Keratinocyte (primary cell): ENCODE results near the gene ZDHHC3. TPM values are rescaled to one million over a fixed set of nuclear protein-coding genes. Genes with fewer than 3 reads are reported as not detected.

Experiments
- DNase-seq: peaks from one replicate; pipeline ENCODE4 v3.0.0-alpha.2; 2011; ENCODE audit warnings: low read depth, missing footprints, low spot score
- FAIRE-seq: peaks from 2 replicates; lab custom pipeline; 2011; peaks lifted over from hg19 to GRCh38; lab: Jason Lieb, UNC
- H2AFZ ChIP-seq: 2 replicates; pipeline ENCODE4 v1.6.0; 2012; ENCODE audit warnings: low read length, control low read depth, inconsistent platforms; ENCODE audit not compliant: control insufficient read depth
- H3K27ac ChIP-seq: 2 replicates; pipeline ENCODE4 v1.5.1; 2011; ENCODE audit warnings: low read length; ENCODE audit not compliant: control insufficient read depth, insufficient read depth
- H3K27me3 ChIP-seq: 3 replicates; pipeline ENCODE4 v1.6.0; 2011; ENCODE audit warnings: low read length; ENCODE audit not compliant: control insufficient read depth, insufficient read depth; ENCODE audit errors: extremely low read depth
- H3K36me3 ChIP-seq, 2 experiments: 2 replicates in 1 of 2; 3 replicates in 1 of 2; pipeline ENCODE4 v1.5.1; 2011; ENCODE audit warnings: low read length in 2 of 2, mild to moderate bottlenecking in 1 of 2; ENCODE audit not compliant: control insufficient read depth in 2 of 2, insufficient read depth in 2 of 2; ENCODE audit errors: extremely low read depth in 1 of 2
- H3K4me1 ChIP-seq: 3 replicates; pipeline ENCODE4 v1.5.1; 2011; ENCODE audit warnings: low read length; ENCODE audit not compliant: control insufficient read depth, insufficient read depth; ENCODE audit errors: extremely low read depth
- H3K4me2 ChIP-seq: 3 replicates; pipeline ENCODE4 v1.6.0; 2011; ENCODE audit warnings: low read depth, low read length; ENCODE audit not compliant: control insufficient read depth, insufficient read depth; ENCODE audit errors: extremely low read depth
- H3K4me3 ChIP-seq, 3 experiments: fragments of 200-600 bp in 1 of 3; sonication (generic) in 1 of 3; 2 replicates in 2 of 3; 3 replicates in 1 of 3; pipeline ENCODE4 v1.5.1; 2011 to 2016; ENCODE audit warnings: low read length in 3 of 3, mild to moderate bottlenecking in 3 of 3, control low read depth in 2 of 3, inconsistent platforms in 1 of 3, low read depth in 1 of 3, mixed read lengths in 1 of 3, mixed run types in 1 of 3, moderate library complexity in 1 of 3; ENCODE audit not compliant: control insufficient read depth in 2 of 3, insufficient read depth in 2 of 3; ENCODE audit errors: extremely low read depth in 1 of 3
- H3K79me2 ChIP-seq: 2 replicates; pipeline ENCODE4 v1.6.0; 2012; ENCODE audit warnings: low read length; ENCODE audit not compliant: control insufficient read depth, insufficient read depth
- H3K9ac ChIP-seq: 3 replicates; pipeline ENCODE4 v1.6.0; 2011; ENCODE audit warnings: low read length; ENCODE audit not compliant: control insufficient read depth, insufficient read depth; ENCODE audit errors: extremely low read depth
- H3K9me1 ChIP-seq: 3 replicates; pipeline ENCODE4 v1.6.0; 2011; ENCODE audit warnings: low read length; ENCODE audit not compliant: control insufficient read depth, insufficient read depth; ENCODE audit errors: extremely low read depth
- H3K9me3 ChIP-seq: 2 replicates; pipeline ENCODE4 v1.5.1; 2012; ENCODE audit warnings: low read depth, low read length; ENCODE audit not compliant: control insufficient read depth
- H4K20me1 ChIP-seq: 3 replicates; pipeline ENCODE4 v1.6.0; 2011; ENCODE audit warnings: low read length; ENCODE audit not compliant: control insufficient read depth, insufficient read depth; ENCODE audit errors: extremely low read depth
- CTCF ChIP-seq, 3 experiments: IDR thresholded peaks in 1 of 3; conservative IDR thresholded peaks in 1 of 3; optimal IDR thresholded peaks in 1 of 3; 2 replicates in 2 of 3; 3 replicates in 1 of 3; pipeline versions ENCODE3 to v1.5.1; 2011; ENCODE audit warnings: low read length in 3 of 3, mild to moderate bottlenecking in 3 of 3, moderate library complexity in 2 of 3, control low read depth in 1 of 3, inconsistent platforms in 1 of 3; ENCODE audit not compliant: insufficient read depth in 2 of 3; ENCODE audit errors: extremely low read depth in 1 of 3
- EZH2 ChIP-seq: IDR thresholded peaks from one replicate; pipeline ENCODE4 v1.6.1; 2012; ENCODE audit warnings: inconsistent platforms, mild to moderate bottlenecking, low read length, moderate library complexity
- dilution Hi-C: fragments of 300-500 bp; cut with MboI; formaldehyde crosslinking; loops from one replicate; pipeline ENCODE4 v1.7.0; 2020; ENCODE audit warnings: low sequenced_read_pairs; ENCODE audit not compliant: extremely low pct_ligation_motif_present
- polyA plus RNA-seq, 5 experiments: library from polyadenylated mRNA; depleted of rRNA in 3 of 5; stranded (reverse) in 3 of 5; stranded (forward) in 1 of 5; unstranded in 1 of 5; fragments of >200 nt; gene quantifications; 1 replicate in 1 of 5; 2 replicates in 3 of 5; 3 replicates in 1 of 5; pipeline versions ENCODE4 v1.2.1 to v1.2.3, GENCODE V29; 2011 to 2012; ENCODE audit warnings: missing spikeins in 2 of 5, low read depth in 1 of 5, low replicate concordance in 1 of 5

Gene ZDHHC3
- polyA plus RNA-seq, 1 donor (not counting 4 experiments of a cell fraction or from before 2014, with no cell fraction given): 151 TPM

GRCh38 chr3:45020534-45020933, 44.6 kb upstream of the ZDHHC3 start:
- DNase-seq: no peak
- no peaks in the 10 kb centered on the region for H3K27me3 ChIP-seq
- dilution Hi-C loops: no loop called here
- H2AFZ ChIP-seq: no peak overlapping the region
- no peak for TF ChIP-seq EZH2
- TF ChIP-seq CTCF (optimal IDR thresholded peaks at IDR 0.05 in 1 of 3, IDR thresholded peaks at IDR 0.05 in 1 of 3, conservative IDR thresholded peaks at IDR 0.05 in 1 of 3; ENCODE audit: extremely low read depth in 1 of 3, insufficient read depth in 2 of 3, low read length in 3 of 3): no peak
- H3K79me2 ChIP-seq: no peaks in the 10 kb centered on the region
- H3K9me1 ChIP-seq: no peaks in the 10 kb centered on the region
- no peak overlapping the region for H3K4me2 ChIP-seq
- H3K4me1 ChIP-seq: peaks cover 4% of the 10 kb centered on the region
- peak; percentile 9 for FAIRE-seq
- H3K27ac ChIP-seq: no peak overlapping the region
- H3K9ac ChIP-seq: no peak overlapping the region
- H3K9me3 ChIP-seq: no peaks in the 10 kb centered on the region
- H3K36me3 ChIP-seq: peaks cover 0 to 5% of the 10 kb centered on the region in 2 experiments
- H4K20me1 ChIP-seq: no peaks in the 10 kb centered on the region
- H3K4me3 ChIP-seq: no peak overlapping the region

- H3K36me3 ChIP-seq: peaks cover 2 to 5% of the 10 kb centered on the region in 2 experiments
- DNase-seq (no peak), FAIRE-seq (no peak)
- no peaks in the 10 kb centered on the region for H3K27me3 ChIP-seq
- H3K79me2 ChIP-seq: no peaks in the 10 kb centered on the region
- H3K4me1 ChIP-seq: peaks cover 4% of the 10 kb centered on the region
- H3K9me3 ChIP-seq: no peaks in the 10 kb centered on the region
- no peak overlapping the region for H3K27ac ChIP-seq
- no peak overlapping the region for H3K4me3 ChIP-seq
- dilution Hi-C loops: no loop called here
- no peaks in the 10 kb centered on the region for H3K9me1 ChIP-seq
- H3K9ac ChIP-seq: no peak overlapping the region
- H4K20me1 ChIP-seq: no peaks in the 10 kb centered on the region
- TF ChIP-seq CTCF (optimal IDR thresholded peaks at IDR 0.05 in 1 of 3, IDR thresholded peaks at IDR 0.05 in 1 of 3, conservative IDR thresholded peaks at IDR 0.05 in 1 of 3; ENCODE audit: extremely low read depth in 1 of 3, insufficient read depth in 2 of 3, low read length in 3 of 3) (no peak), EZH2 (no peak)
- H2AFZ ChIP-seq: no peak overlapping the region
- no peak overlapping the region for H3K4me2 ChIP-seq
Observed at GRCh38 chr3:45017821-45018220, 41.8 kb upstream of the ZDHHC3 start.
